ENCODE measurements around the gene SPTLC2.
"Not testable (repeated sequence)": the region's sequence is repeated elsewhere in the genome, so short reads cannot be mapped to it uniquely, and the experiment has no call there.

Gene SPTLC2, protein sequence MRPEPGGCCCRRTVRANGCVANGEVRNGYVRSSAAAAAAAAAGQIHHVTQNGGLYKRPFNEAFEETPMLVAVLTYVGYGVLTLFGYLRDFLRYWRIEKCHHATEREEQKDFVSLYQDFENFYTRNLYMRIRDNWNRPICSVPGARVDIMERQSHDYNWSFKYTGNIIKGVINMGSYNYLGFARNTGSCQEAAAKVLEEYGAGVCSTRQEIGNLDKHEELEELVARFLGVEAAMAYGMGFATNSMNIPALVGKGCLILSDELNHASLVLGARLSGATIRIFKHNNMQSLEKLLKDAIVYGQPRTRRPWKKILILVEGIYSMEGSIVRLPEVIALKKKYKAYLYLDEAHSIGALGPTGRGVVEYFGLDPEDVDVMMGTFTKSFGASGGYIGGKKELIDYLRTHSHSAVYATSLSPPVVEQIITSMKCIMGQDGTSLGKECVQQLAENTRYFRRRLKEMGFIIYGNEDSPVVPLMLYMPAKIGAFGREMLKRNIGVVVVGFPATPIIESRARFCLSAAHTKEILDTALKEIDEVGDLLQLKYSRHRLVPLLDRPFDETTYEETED

DNA sequence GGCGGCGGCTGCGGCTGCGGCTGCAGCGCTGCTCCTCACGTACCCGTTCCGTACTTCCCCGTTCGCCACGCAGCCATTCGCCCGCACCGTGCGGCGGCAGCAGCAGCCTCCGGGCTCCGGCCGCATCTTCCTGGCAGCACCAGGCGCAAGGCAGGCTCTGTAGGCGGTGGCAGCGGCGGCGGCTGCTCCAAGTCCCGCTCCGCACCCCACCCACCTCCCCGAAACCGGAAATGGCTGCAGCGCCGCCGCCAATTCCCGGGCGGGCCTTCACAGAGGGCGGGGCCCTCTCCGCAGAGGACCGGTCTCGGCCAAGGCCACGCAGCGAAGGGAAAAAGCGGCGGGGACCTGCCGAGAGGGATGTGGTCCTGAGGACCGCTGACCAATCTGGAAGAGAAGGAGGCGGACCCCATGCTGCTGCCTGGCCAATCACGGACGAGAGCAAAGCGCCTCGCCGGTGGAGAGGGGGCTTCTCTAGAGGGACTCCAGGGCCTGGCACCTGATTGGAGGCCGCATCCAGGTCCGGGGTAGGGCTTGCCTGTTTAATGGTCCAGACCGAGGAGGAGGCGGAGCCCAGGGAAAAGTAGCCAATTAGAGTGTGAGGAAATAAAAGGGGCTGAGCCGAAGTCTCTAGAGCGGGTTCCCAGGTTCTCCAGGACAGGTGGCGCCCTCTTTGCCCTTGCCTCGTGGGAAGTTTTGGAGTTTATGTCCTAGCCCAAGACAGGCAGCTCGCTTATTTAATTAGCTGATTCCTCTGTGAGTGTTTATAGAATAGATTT is at the start of gene SPTLC2:
TSS of gene SPTLC2 (minus strand) at position 184 of the 776 bp plus-strand sequence. CDS start at position 126, 58 bp downstream.
- peak; percentile 99 for DNase-seq (ENCODE audit: low read depth in 2 of 2)

DNA sequence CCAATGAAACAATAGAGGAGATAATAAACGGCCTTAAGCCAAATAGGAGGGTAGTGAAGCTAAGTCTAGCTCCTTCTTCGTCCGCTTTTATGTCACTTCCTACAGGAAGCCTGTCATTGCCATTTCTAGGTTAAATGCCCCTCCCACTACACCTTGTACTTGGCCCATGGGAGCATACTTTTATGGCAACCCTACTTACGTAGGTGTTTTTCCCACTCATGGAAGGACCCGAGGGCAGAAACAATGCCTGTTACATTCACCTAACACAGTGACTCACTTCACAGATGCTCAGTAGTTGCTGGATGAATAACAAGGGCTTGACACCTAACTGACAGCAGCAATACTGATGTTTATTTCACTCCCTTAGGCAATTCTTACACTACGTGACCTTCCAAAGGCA is 46.9 kb upstream of the SPTLC2 start:
- DNase-seq (ENCODE audit: low read depth in 2 of 2), result no peak

DNA sequence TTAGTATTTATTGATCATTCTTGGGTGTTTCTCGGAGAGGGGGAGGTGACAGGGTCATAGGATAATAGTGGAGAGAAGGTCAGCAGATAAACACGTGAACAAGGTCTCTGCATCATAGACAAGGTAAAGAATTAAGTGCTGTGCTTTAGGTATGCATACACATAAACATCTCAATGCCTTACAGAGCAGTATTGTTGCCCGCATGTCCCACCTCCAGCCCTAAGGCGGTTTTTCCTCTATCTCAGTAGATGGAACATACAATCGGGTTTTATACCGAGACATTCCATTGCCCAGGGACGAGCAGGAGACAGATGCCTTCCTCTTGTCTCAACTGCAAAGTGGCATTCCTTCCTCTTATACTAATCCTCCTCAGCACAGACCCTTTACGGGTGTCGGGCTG is 45.1 kb upstream of the SPTLC2 start:
- DNase-seq (ENCODE audit: low read depth in 2 of 2), result not testable (repeated sequence)

DNA sequence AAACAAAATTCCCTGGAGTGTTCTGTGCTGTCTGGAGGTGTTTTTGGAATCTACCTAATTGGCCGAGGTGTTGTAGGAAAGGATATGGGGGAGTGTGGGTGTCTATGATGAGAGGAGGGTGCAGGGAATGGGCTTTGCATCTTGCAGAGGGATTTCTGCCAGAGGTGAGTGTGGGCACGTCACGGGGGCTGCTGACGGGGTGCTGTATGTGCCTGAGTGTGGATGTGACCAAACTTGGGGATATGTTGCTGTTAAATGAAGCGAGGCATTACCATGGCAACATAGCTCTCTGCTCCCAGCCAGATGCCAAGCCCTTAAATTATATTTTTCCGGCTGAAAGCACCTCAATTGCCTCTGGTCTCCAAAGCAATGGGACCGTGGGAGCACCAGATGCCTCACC is 44.3 kb upstream of the SPTLC2 start:
- no peak for DNase-seq (ENCODE audit: low read depth in 2 of 2)

DNA sequence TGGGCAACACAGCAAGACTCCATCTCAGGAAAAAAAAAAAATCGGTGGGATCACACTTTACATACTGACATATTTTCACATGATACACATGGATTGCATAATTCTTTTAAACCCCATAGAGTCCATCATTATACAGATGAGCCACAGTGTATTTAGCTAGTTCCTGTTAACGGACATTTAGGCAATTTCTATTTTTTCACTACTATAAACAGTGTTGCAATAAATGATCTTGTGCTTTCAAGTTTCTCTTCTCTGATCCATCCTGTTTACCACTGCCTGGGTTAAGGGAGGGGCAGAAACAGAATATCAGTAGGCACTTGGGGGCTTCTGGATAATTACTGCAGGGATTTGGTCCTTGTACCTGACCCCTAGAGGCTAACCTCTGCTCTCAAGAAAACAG is 43.4 kb upstream of the SPTLC2 start:
- no peak for DNase-seq (ENCODE audit: low read depth in 2 of 2)

DNA sequence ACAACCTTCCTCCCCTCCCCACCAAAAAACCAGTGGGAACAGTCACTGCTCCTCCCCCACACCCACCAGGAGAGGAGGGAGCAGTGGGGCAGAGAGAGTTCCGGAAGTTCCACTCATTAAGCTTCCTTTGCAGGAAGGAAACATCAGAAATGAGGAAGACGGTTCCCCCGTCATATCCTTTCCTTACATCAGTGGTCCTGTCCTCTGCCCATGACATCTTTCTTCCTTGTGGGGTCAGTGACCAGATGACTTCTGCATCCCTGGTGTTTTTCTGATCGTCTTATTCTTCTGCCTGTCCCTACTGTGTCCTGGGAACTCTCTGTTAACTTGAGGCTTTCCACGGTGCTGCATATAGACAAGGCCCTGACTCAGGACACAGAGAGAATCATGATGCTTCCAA is 40.8 kb upstream of the SPTLC2 start:
- no peak for DNase-seq (ENCODE audit: low read depth in 2 of 2)

DNA sequence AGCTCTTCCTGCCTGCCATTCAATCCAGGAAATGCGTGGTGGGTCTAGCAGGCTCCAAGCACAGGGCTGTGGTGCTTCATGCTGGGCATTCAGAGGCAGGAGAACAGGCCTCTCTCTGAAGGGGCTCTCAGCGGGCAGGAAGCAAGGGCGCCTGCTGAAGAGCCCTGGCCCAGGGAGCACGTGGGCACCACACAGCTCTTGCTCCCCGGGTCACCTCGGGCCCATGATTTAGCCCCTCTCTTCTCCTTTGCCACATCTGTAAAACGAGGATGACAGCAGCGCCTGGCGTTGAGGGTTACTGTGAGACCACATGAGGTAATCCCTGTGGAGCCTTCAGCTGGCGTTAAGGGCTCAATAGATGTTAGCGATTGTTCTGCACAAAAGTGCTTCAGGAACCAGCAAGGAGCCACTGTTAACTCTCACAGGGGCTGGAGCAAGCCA is 37.6 kb upstream of the SPTLC2 start:
- no peak for DNase-seq (ENCODE audit: low read depth in 2 of 2)

DNA sequence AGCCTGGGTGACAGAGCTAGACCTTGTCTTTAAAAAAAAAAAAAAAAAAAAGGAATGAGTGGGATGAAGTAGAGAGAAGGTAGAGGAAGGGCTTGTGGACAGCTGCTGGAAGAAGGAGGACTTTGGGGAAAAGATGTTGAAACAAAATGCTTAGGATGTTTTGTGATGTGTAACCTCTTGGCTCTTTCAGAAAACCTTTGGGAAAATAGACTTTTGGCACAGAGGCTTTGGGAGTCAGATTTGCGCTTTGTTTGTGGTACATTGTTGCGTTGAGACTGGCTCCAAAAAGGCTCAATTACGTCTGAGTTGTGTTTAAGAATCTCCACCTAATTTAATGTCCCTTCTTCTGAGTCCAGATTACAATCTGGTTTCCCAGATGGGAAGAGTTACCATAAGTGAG is 32.9 kb upstream of the SPTLC2 start:
- no peak for DNase-seq (ENCODE audit: low read depth in 2 of 2)

DNA sequence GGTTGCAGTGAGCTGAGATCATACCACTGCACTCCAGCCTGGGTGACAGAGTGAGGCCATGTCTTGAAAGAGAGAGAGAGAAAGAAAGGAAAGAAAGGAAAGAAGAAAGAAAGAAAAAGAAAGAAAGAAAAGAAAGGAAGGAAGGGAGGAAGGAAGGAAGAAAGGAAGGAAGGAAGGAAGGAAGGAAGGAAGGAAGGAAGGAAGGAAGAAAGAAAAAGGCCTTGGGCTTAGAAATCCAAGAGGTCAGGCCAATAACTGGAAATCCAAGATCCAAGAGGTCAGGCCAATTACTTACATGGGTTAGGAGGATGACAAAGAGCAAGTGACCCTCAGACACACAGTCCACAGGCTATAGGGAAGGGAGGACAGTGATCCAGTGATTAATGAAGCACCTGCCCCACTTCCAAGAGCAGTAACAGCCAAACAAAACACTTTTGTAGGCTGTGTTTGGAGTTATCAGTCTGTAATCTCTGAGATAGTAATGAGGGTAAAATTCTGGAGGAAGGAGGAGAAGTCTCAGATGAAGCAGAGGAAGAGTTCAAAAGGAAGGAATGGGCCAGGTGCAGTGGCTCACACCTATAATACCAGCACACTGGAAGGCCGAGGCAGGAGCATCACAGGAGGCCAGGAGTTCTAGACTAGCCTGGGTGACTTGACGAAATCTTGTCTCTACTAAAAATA is 32.2 kb upstream of the SPTLC2 start:
- DNase-seq (ENCODE audit: low read depth in 2 of 2), result no peak

DNA sequence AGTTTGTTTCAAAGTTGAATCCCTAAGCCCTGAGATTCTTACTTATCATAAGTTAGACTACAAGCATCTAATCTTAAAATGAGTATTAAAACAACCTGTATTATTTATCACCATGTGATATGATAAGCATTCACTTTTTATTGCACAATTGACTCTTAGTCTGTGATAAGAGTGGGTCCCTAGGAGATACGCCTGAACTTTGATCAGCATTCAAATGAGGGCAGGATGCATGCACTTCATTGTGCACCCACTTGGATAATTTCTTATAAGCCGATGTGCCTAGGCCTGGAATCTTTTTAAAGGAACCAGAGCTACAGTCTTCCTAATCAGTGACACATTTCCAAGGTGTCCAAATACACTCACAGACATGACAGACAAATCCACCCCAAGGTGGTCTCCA is 31.4 kb upstream of the SPTLC2 start:
- no peak for DNase-seq (ENCODE audit: low read depth in 2 of 2)

DNA sequence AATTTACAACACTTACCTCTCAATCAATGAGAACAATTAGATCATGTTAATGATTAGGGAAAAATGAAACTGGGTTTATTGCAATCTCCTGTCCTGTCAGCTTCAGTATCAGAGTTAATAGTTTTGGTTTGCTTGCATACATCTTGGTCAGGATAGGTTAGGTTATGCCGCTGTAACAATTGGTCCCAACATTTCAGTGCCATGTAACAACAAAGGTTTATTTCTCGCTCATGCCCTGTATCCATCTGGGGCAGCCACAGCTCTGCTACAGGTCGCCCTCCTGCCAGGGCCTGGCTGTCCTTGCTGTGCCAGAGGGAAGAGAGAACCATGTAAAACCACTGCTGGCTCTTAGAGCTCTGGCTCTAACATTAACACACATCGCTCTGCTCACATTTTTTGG is 30.5 kb upstream of the SPTLC2 start:
- DNase-seq (ENCODE audit: low read depth in 2 of 2), result no peak

DNA sequence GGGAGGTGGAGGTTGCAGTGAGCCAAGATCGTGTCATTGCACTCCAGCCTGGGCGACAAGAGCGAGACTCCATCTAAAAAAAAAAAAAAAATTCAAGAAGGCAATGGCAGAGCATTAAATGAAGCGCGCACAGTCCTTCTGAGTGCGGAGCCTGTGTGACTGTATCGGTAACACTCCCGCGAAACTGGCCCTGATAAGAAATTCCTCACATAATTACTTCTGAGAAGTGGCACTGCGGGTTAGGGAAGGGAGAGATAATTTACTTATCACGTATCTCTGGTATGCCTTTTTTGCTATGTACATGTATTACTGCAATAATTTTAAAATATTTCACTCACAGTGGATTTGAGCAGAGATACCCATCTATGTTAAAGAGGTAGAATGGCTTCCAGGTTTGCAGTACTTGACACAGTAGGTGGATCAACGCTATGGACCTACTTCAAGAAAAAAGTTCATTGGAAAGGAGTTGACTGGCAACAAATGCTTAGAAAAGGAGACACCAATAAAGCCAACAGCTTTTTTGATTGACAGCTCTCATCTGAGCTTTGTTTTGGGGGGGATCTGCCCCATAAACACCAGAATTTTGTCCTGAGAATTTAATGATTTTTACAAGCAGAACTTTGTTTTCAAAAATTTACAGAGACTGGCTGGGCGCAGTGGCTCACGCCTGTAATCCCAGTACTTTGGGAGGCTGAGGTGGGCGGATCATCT is 29.2 kb upstream of the SPTLC2 start:
- no peak for DNase-seq (ENCODE audit: low read depth in 2 of 2)

DNA sequence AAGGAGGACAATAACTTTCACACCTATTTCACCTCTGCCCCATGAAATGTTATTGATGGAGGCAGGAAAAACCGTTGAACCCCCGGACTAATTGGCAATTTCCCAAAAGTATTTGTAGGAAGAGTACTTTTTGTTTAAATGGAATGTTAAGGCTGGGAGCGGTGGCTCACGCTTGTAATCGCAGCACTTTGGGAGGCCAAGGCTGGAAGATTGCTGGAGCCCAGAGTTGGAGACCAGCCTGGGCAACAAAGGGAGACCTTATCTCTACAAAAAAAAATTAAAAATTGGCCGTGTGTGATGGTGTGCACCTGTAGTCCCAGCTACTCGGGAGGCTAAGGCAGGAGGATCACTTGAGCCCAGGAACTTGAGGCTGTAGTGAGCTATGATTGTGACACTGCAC is 26.0 kb upstream of the SPTLC2 start:
- DNase-seq (ENCODE audit: low read depth in 2 of 2), result no peak

DNA sequence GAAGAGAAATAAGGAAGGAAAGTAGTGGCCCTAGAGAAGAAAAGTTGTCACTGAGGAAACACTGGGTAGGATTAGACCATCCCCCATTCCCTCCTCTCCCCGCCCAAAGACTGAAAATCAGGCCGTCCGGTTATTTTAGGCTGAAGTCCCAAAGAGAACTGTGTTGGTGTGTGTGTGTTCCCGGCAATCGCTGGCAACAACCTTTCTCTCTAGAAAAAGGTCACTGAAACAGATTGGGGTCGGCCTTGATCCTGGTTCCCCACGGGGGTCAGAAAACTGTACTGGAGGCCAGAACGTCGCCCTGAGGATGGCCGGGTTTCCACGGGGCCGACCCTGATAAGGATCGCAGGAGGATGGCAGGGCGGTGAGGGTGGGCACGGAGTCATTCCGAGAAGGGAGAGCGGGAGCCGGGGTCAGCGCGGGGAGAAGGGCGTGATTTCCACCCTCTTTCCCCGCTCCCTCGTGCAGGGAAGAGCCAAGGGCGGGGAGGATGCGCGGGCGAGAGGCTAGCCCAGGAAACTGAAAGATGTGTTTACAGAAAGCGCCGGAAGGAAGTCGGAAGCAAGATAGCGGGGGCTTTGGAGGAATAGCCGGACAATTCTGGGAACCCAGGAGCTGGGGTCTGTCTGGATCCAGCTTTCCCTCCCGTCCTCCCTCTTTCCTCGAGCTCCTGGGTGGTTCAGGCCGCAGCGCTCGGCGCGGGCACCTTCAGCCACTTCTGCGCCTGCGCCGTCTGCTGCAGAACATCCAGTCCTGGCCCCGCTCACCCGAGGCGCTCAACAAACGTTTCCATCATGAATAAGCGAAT is 25.3 kb upstream of the SPTLC2 start:
- DNase-seq (ENCODE audit: low read depth in 2 of 2), result peak; percentile 20 to 31

DNA sequence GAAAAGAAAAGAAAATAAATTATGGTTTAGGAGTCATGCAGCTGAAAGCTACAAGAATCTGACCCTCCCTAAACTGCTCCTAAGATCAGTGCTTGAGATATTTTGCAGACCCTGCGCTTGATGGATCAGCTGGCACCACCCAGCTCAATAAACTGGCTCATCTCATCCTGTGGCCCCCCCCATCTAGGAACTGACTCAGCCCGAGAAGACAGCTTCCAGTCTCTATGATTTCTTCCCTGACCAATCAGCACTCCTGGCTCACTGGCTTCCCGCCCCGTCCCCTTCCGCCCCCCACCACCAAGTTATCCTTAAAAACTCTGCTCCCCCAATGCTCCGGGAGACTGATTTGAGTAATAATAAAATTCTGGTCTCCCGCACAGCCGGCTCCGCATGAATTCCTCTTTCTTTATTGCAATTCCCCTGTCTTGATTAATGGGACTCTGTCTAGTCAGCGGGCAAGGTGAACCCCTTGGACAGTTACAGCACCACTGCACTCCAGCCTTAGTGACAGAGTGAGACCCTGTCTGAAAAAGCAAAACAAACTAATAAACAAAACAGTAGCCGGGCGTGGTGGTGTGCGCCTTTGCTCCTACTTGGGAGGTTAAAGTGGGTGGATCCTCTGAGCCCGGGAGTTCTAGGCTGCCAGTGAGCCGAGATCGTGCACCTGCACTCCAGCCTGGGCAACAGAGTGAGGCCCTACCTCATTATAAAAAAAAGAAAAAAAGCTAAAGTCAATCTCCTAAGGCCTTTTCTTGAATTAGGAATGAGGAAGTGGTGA is 24.5 kb upstream of the SPTLC2 start:
- no peak for DNase-seq (ENCODE audit: low read depth in 2 of 2)

DNA sequence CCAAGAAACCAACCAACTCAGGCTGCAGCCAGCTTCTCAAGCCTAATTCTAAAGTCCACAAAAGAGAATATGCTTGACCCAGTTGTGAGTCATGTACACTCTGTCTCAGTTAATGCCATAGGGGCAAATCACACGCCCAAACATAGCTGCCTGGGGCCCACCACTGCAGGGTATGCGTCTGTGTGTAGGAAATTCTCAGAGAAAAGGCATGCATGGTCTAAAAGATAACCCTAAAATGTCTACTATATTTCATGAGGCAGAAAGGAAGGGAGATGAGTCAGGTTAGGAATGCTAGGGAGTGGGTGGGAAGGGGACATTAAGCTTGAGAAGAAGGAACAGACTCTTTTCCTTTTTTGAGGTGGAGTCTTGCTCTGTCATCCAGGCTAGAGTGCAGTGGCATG is 22.3 kb upstream of the SPTLC2 start:
- DNase-seq (ENCODE audit: low read depth in 2 of 2), result peak; percentile 63 to 69

DNA sequence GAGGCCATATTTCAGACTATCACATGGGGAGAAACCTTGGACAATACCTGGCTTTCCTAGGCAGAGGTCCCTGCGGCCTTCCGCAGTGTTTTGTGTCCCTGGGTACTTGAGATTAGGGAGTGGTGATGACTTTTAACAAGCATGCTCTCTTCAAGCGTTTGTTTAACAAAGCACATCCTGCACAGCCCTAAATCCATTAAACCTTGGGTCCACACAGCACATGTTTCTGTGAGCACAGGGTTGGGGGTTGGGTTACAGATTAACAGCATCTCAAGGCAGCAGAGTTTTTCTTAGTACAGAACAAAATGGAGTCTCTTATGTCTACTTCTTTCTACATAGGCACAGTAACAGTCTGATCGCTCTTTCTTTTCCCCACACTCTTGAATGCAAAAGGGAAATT is 19.4 kb upstream of the SPTLC2 start:
- DNase-seq (ENCODE audit: low read depth in 2 of 2), result not testable (repeated sequence)

DNA sequence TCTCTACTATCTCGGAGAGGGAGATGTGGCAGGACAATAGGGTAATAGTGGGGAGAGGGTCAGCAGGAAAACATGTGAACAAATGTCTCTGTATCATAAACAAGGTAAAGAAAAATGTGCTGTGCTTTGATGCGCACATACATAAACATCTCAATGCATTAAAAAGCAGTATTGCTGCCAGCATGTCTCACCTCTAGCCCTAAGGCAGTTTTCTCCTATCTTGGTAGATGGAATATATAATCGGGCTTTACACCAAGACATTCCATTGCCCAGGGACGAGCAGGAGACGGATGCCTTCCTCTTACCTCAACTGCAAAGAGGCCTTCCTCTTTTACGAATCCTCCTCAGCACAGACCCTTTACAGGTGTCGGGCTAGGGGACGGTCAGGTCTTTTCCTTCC is 19.0 kb upstream of the SPTLC2 start:
- DNase-seq (ENCODE audit: low read depth in 2 of 2), result not testable (repeated sequence)

DNA sequence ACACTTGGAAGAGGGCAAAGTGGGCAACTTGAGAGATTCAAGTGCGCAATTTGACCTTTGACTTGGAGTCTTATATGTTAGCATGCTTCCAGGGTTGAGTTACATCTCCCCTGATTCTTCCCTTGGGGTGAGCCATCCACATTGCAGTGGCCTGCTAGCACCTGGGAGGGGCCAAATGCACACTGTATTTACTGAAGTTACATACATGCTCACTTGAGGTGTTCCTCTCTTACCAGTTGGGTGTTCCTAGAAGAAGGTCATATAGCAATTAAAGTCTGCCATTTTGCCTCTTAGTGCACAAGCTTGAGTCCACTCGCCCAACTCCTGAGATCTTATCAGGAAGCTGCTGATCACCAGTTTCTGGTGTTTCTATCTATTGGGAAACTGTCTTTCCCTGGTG is 13.7 kb upstream of the SPTLC2 start:
- DNase-seq (ENCODE audit: low read depth in 2 of 2), result no peak

DNA sequence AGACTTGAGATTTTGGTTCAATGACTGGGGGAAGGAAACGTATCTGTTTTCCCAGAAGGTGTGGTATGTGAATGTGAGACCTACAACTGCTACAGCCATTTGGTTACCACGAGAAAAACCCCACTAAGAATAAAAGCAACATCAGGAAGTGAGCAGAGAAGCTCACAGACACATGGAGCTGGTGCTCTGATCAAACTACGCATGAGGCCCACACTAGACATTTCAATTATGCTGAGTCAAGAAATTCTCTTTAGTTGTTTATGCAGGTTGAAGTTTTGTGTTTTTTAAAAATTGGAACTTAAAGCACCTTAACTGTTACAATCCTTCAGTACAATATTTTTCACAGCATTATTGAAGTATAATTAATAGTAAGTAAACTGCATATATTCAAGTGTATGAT is 8.9 kb upstream of the SPTLC2 start:
- DNase-seq (ENCODE audit: low read depth in 2 of 2), result no peak

All from fibroblast of skin of left quadriceps (primary cell).